GM18498 (cell line): Measurements from ENCODE around the gene CBLL1.

ENCODE experiments used
- ATAC-seq: cut with Tn5 transposase; IDR thresholded peaks from one replicate; pipeline ENCODE4 v1.9.1; 2021; ENCODE audit warnings: mild to moderate bottlenecking, moderate library complexity; ENCODE audit not compliant: unreplicated experiment

Gene CBLL1

GRCh38 chr7:107742678-107743566, 1.0 kb upstream of the CBLL1 start:
- peak; percentile 42 for ATAC-seq

GRCh38 chr7:107744345-107744750, 406 bp downstream of the CBLL1 start:
- ATAC-seq: peak; percentile 41

- no peak for ATAC-seq
Observed at GRCh38 chr7:107746006-107746405, 2.1 kb downstream of the CBLL1 start.

- ATAC-seq: no peak
Observed at GRCh38 chr7:107751113-107751512, 7.2 kb downstream of the CBLL1 start.

GRCh38 chr7:107754642-107755041, 10.7 kb downstream of the CBLL1 start:
- ATAC-seq: no peak

- ATAC-seq: no peak
Observed at GRCh38 chr7:107758667-107759066, 14.7 kb downstream of the CBLL1 start.

GRCh38 chr7:107767391-107767790, 23.4 kb downstream of the CBLL1 start:
- ATAC-seq: no peak

GRCh38 chr7:107768263-107768662, 24.3 kb downstream of the CBLL1 start:
- ATAC-seq: no peak

GRCh38 chr7:107773027-107773426, 29.1 kb downstream of the CBLL1 start:
- no peak for ATAC-seq

- no peak for ATAC-seq
Observed at GRCh38 chr7:107777702-107778101, 33.8 kb downstream of the CBLL1 start.

- ATAC-seq: no peak
Observed at GRCh38 chr7:107778283-107778682, 34.3 kb downstream of the CBLL1 start.

GRCh38 chr7:107779647-107780099, 35.7 kb downstream of the CBLL1 start:
- no peak for ATAC-seq

GRCh38 chr7:107782374-107782773, 38.4 kb downstream of the CBLL1 start:
- no peak for ATAC-seq

GRCh38 chr7:107783648-107784047, 39.7 kb downstream of the CBLL1 start:
- ATAC-seq: no peak

- no peak for ATAC-seq
Observed at GRCh38 chr7:107785170-107785569, 41.2 kb downstream of the CBLL1 start.

- ATAC-seq: no peak
Observed at GRCh38 chr7:107785926-107786325, 42.0 kb downstream of the CBLL1 start.

- ATAC-seq: no peak
Observed at GRCh38 chr7:107788216-107788615, 44.3 kb downstream of the CBLL1 start.

- no peak for ATAC-seq
Observed at GRCh38 chr7:107788662-107789061, 44.7 kb downstream of the CBLL1 start.

- ATAC-seq: no peak
Observed at GRCh38 chr7:107789647-107790046, 45.7 kb downstream of the CBLL1 start.

- no peak for ATAC-seq
Observed at GRCh38 chr7:107792364-107792763, 48.4 kb downstream of the CBLL1 start.

GRCh38 chr7:107799647-107800264, 55.8 kb downstream of the CBLL1 start:
- ATAC-seq: no peak

GRCh38 chr7:107803009-107803610, 59.2 kb downstream of the CBLL1 start, which contains the start of gene SLC26A3:
Gene SLC26A3, minus strand, starts transcription at chr7:107803223. Its CDS starts 8,714 bp downstream, at chr7:107794509.
- ATAC-seq: no peak
